NT2/D1 (cell line): ENCODE measurements around the gene MANF.

Source experiments
- YY1 ChIP-seq: IDR thresholded peaks from 2 replicates; pipeline ENCODE4 v1.6.1; 2011; ENCODE audit not compliant: insufficient read length, insufficient read depth
- ZNF274 ChIP-seq: IDR thresholded peaks from 2 replicates; pipeline ENCODE4 v1.6.1; 2011; ENCODE audit warnings: mild to moderate bottlenecking, low read depth, low read length

DNA sequence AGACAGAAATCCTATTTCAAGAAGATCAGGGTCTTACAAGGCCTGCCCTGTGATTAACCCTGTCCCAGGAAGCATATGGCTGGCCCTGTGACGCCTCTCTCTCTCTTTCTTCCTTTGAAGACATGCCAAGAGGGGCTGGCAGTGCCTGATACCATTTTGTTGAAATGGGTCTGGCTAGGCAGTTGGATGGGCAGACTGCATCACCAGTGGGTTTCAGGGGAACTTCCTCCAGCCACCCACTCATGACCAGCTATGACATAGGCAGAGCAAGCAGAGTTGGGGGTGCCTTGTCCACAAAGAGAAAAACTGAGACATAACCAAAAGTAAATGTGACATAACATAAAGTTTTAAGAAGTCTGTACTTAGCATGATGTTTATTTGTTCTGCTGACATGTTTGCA, 31.4 kb upstream of the MANF start:
- TF ChIP-seq YY1: no peak
- no peak for TF ChIP-seq ZNF274
